ENCODE results near the gene ARHGEF4.

The ARHGEF4 gene

GRCh38 chr2:130846233-130846632 is 9.5 kb downstream of the ARHGEF4 start:
- H3K4me3 ChIP-seq (ENCODE audit: low read depth, low read length): no peak overlapping the region
- no peak for TF ChIP-seq CTCF (IDR thresholded peaks at IDR 0.05; ENCODE audit: insufficient read depth, low read depth, low read length, missing control alignments)
- DNase-seq (ENCODE audit: low read depth): no peak

- no peak for DNase-seq (ENCODE audit: low read depth)
- TF ChIP-seq CTCF (IDR thresholded peaks at IDR 0.05; ENCODE audit: insufficient read depth, low read depth, low read length, missing control alignments): no peak
Observed at GRCh38 chr2:130846686-130847375, 10.1 kb downstream of the ARHGEF4 start.

GRCh38 chr2:130847776-130848525 is 11.2 kb downstream of the ARHGEF4 start:
- TF ChIP-seq CTCF (IDR thresholded peaks at IDR 0.05; ENCODE audit: insufficient read depth, low read depth, low read length, missing control alignments): no peak
- H3K4me3 ChIP-seq (ENCODE audit: low read depth, low read length): no peak overlapping the region
- no peak for DNase-seq (ENCODE audit: low read depth)

More at GRCh38 chr2:130846686-130847375, 10.1 kb downstream of the ARHGEF4 start:
- H3K4me3 ChIP-seq (ENCODE audit: low read depth, low read length): no peak overlapping the region

- no peak for DNase-seq (ENCODE audit: low read depth)
- H3K4me3 ChIP-seq (ENCODE audit: low read depth, low read length): no peak overlapping the region
- TF ChIP-seq CTCF (IDR thresholded peaks at IDR 0.05; ENCODE audit: insufficient read depth, low read depth, low read length, missing control alignments): no peak
Observed at GRCh38 chr2:130848526-130849210, 12.0 kb downstream of the ARHGEF4 start.

GRCh38 chr2:130849896-130850787 is 13.4 kb downstream of the ARHGEF4 start:
- no peak for TF ChIP-seq CTCF (IDR thresholded peaks at IDR 0.05; ENCODE audit: insufficient read depth, low read depth, low read length, missing control alignments)
- no peak overlapping the region for H3K4me3 ChIP-seq (ENCODE audit: low read depth, low read length)
- DNase-seq (ENCODE audit: low read depth): no peak
